Neural cell (in vitro differentiated cells): ENCODE measurements around the gene CLEC14A. TPM values are rescaled to one million over a fixed set of nuclear protein-coding genes. Genes with fewer than 3 reads are reported as not detected.

Experiments used
- H2AFZ ChIP-seq: fragments of 200-600, 300-800 bp; sonication (generic), shearing (Covaris generic); 2 replicates; pipeline ENCODE4 v1.6.0; 2014; ENCODE audit warnings: low read depth, mild to moderate bottlenecking, antibody characterized with exemption, low read length, moderate library complexity
- H3F3A ChIP-seq: fragments of 200-600 bp; shearing (Covaris generic); 2 replicates; pipeline ENCODE4 v1.6.1; 2016; ENCODE audit warnings: mild to moderate bottlenecking, moderate library complexity, mixed read lengths, antibody characterized with exemption, low read length; ENCODE audit not compliant: insufficient read depth, poor library complexity, severe bottlenecking
- H3K27ac ChIP-seq: fragments of 200-600, 300-800 bp; sonication (generic), shearing (Covaris generic); 2 replicates; pipeline ENCODE4 v1.5.1; 2014; ENCODE audit warnings: mild to moderate bottlenecking, low read length, moderate library complexity
- H3K27me3 ChIP-seq: fragments of 300-800, 200-600 bp; sonication (generic), shearing (Covaris generic); 2 replicates; pipeline ENCODE4 v1.6.0; 2014; ENCODE audit warnings: mild to moderate bottlenecking, low read depth, low read length, moderate library complexity; ENCODE audit not compliant: insufficient read depth
- H3K36me3 ChIP-seq: fragments of 300-800, 200-600 bp; sonication (generic), shearing (Covaris generic); 2 replicates; pipeline ENCODE4 v1.5.1; 2014; ENCODE audit warnings: mild to moderate bottlenecking, antibody characterized with exemption, low read length, moderate library complexity; ENCODE audit not compliant: insufficient read depth
- H3K4me2 ChIP-seq: fragments of 300-800, 200-600 bp; sonication (generic), shearing (Covaris generic); 2 replicates; pipeline ENCODE4 v1.6.0; 2014; ENCODE audit warnings: mild to moderate bottlenecking, low read length
- H3K4me3 ChIP-seq: fragments of 300-800, 200-600 bp; sonication (generic), shearing (Covaris generic); 2 replicates; pipeline ENCODE4 v1.5.1; 2014; ENCODE audit warnings: mild to moderate bottlenecking, low read length, moderate library complexity
- H3K79me2 ChIP-seq: fragments of 200-600 bp; shearing (Covaris generic); replicated peaks from 2 replicates; pipeline ENCODE4 v1.6.0; 2014; ENCODE audit warnings: mild to moderate bottlenecking, low read length, moderate library complexity; ENCODE audit not compliant: insufficient read depth
- H3K9ac ChIP-seq: fragments of 300-800, 200-600 bp; sonication (generic), shearing (Covaris generic); 2 replicates; pipeline ENCODE4 v1.6.1; 2016; ENCODE audit warnings: mild to moderate bottlenecking, low read length, mixed read lengths
- H3K9me2 ChIP-seq: fragments of 200-600 bp; shearing (Covaris generic); 2 replicates; pipeline ENCODE4 v1.6.1; 2016; ENCODE audit warnings: mild to moderate bottlenecking, low read length, mixed read lengths; ENCODE audit not compliant: insufficient read depth
- H3K9me3 ChIP-seq: fragments of 200-600, 300-800 bp; sonication (generic), shearing (Covaris generic); 2 replicates; pipeline ENCODE4 v1.6.1; 2016; ENCODE audit warnings: mild to moderate bottlenecking, mixed run types, low read length, moderate library complexity, mixed read lengths
- H4K20me1 ChIP-seq: fragments of 200-600 bp; shearing (Covaris generic); 2 replicates; pipeline ENCODE4 v1.6.1; 2016; ENCODE audit warnings: mild to moderate bottlenecking, mixed run types; ENCODE audit not compliant: insufficient read depth
- EP300 ChIP-seq: fragments of 450-650 bp; conservative IDR thresholded peaks from 2 replicates; pipeline ENCODE4 v1.6.1; 2014; ENCODE audit warnings: antibody characterized with exemption, mild to moderate bottlenecking, moderate library complexity; ENCODE audit not compliant: poor library complexity, severe bottlenecking
- EZH2 ChIP-seq: fragments of 200-600, 300-800 bp; shearing (Covaris generic), sonication (generic); IDR thresholded peaks from 2 replicates; pipeline ENCODE4 v1.6.1; 2014; ENCODE audit warnings: antibody characterized with exemption, low read length, borderline replicate concordance, mild to moderate bottlenecking; ENCODE audit not compliant: insufficient read depth, poor library complexity, severe bottlenecking
- MXI1 ChIP-seq: fragments of 450-650 bp; conservative IDR thresholded peaks from 2 replicates; pipeline ENCODE4 v1.6.1; 2014; ENCODE audit warnings: antibody characterized with exemption, mild to moderate bottlenecking; ENCODE audit not compliant: poor library complexity, severe bottlenecking
- POLR2AphosphoS5 ChIP-seq: IDR thresholded peaks from 2 replicates; pipeline ENCODE4 v1.6.1; 2012
- RAD21 ChIP-seq: fragments of 450-650 bp; conservative IDR thresholded peaks from 2 replicates; pipeline ENCODE4 v1.6.1; 2014; ENCODE audit warnings: antibody characterized with exemption, mild to moderate bottlenecking, moderate library complexity
- REST ChIP-seq: IDR thresholded peaks from 2 replicates; pipeline ENCODE4 v1.6.1; 2012; ENCODE audit warnings: borderline replicate concordance
- SMC3 ChIP-seq: fragments of 450-650 bp; conservative IDR thresholded peaks from 2 replicates; pipeline ENCODE4 v1.6.1; 2014; ENCODE audit warnings: antibody characterized with exemption, mild to moderate bottlenecking, moderate library complexity; ENCODE audit not compliant: poor library complexity
- TAF1 ChIP-seq: IDR thresholded peaks from 2 replicates; pipeline ENCODE4 v1.6.1; 2012; ENCODE audit warnings: low read depth
- polyA plus RNA-seq: library from polyadenylated mRNA; depleted of rRNA; stranded (reverse); fragments of >200 nt; gene quantifications from 2 replicates; pipeline ENCODE4 v1.2.3, GENCODE V29; 2014
- TF ChIP-seq, protein P1 (sequence below): fragments of 450-650 bp; IDR thresholded peaks from 2 replicates; pipeline ENCODE4 v1.5.1; 2014; ENCODE audit warnings: antibody characterized with exemption, mild to moderate bottlenecking, moderate library complexity; ENCODE audit not compliant: poor library complexity, severe bottlenecking

Gene CLEC14A
- polyA plus RNA-seq, 1 donor from 2014 or later = 0.12 TPM

DNA sequence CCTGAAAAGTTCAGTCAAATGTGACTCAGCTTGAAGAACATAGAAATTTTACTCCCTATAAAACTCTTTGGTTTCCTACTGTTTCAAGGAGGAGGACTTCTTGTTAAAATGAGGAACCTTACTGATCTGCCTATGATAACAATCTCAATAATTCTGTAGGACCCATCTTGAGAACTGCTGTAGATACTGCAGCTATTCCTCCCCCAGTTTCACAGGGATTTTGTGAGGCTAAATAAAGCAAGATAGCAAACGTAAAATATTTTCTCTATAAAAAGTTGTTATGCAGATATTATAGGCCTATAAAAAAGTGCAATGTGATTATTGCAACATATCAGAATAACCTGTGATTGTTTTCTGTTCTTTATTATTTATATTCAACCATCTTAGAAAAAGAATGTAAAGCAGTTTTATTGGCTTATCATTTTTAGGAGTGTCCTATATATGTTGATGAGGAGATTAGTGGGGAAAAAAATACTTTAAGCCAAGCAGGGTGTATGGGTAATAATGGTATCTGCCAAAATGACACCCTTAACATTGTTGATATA is 12.1 kb downstream of the CLEC14A start:
- Histone ChIP-seq H3K27ac (no peak overlapping the region), H2AFZ (no peak overlapping the region), H3K79me2 (no peaks in the 10 kb centered on the region), H3K9me2 (no peaks in the 10 kb centered on the region), H3K27me3 (no peaks in the 10 kb centered on the region), H3K4me3 (no peak overlapping the region), H3K4me2 (no peak overlapping the region), H3K9me3 (no peaks in the 10 kb centered on the region), H3K9ac (no peak overlapping the region), H3F3A (no peaks in the 10 kb centered on the region), H3K36me3 (no peaks in the 10 kb centered on the region), H4K20me1 (no peaks in the 10 kb centered on the region)
- no peak for TF ChIP-seq SMC3
- no peak for TF ChIP-seq REST
- TF ChIP-seq MXI1 = no peak
- TF ChIP-seq, protein P1, sequence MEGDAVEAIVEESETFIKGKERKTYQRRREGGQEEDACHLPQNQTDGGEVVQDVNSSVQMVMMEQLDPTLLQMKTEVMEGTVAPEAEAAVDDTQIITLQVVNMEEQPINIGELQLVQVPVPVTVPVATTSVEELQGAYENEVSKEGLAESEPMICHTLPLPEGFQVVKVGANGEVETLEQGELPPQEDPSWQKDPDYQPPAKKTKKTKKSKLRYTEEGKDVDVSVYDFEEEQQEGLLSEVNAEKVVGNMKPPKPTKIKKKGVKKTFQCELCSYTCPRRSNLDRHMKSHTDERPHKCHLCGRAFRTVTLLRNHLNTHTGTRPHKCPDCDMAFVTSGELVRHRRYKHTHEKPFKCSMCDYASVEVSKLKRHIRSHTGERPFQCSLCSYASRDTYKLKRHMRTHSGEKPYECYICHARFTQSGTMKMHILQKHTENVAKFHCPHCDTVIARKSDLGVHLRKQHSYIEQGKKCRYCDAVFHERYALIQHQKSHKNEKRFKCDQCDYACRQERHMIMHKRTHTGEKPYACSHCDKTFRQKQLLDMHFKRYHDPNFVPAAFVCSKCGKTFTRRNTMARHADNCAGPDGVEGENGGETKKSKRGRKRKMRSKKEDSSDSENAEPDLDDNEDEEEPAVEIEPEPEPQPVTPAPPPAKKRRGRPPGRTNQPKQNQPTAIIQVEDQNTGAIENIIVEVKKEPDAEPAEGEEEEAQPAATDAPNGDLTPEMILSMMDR = no peak
- TF ChIP-seq EP300 = no peak
- TF ChIP-seq POLR2AphosphoS5 = no peak
- TF ChIP-seq TAF1 = no peak
- TF ChIP-seq EZH2 = no peak
- TF ChIP-seq RAD21 = no peak

- H3K27me3 ChIP-seq = no peaks in the 10 kb centered on the region
- no peaks in the 10 kb centered on the region for H3K9me3 ChIP-seq
- TF ChIP-seq REST (no peak), EZH2 (no peak), RAD21 (no peak), EP300 (no peak), TAF1 (no peak), SMC3 (no peak), MXI1 (no peak), POLR2AphosphoS5 (no peak)
- TF ChIP-seq, protein P1 = no peak
- H3K4me2 ChIP-seq = no peak overlapping the region
- no peak overlapping the region for H2AFZ ChIP-seq
- no peaks in the 10 kb centered on the region for H3K9me2 ChIP-seq
- no peak overlapping the region for H3K9ac ChIP-seq
- H4K20me1 ChIP-seq = no peaks in the 10 kb centered on the region
- no peak overlapping the region for H3K27ac ChIP-seq
- no peaks in the 10 kb centered on the region for H3F3A ChIP-seq
- no peaks in the 10 kb centered on the region for H3K36me3 ChIP-seq
- no peaks in the 10 kb centered on the region for H3K79me2 ChIP-seq
- no peak overlapping the region for H3K4me3 ChIP-seq
These were observed 17.0 kb downstream of the CLEC14A start for GRCh38 chr14:38238878-38239277.
